HG02678 (cell line): ENCODE data around the gene B3GAT1.

ENCODE experiments used
- ATAC-seq: cut with Tn5 transposase; IDR thresholded peaks from one replicate; pipeline ENCODE4 v1.9.1; 2021; ENCODE audit warnings: mild to moderate bottlenecking, moderate library complexity; ENCODE audit not compliant: unreplicated experiment

The B3GAT1 gene

GRCh38 chr11:134442246-134442645, 30.2 kb upstream of the B3GAT1 start:
- no peak for ATAC-seq

- no peak for ATAC-seq
Measured at GRCh38 chr11:134441706-134442105, 29.7 kb upstream of the B3GAT1 start.

GRCh38 chr11:134441281-134441680, 29.2 kb upstream of the B3GAT1 start:
- no peak for ATAC-seq

GRCh38 chr11:134440851-134441250, 28.8 kb upstream of the B3GAT1 start:
- ATAC-seq = no peak

- ATAC-seq = no peak
Measured at GRCh38 chr11:134438542-134439537, 26.8 kb upstream of the B3GAT1 start.

- no peak for ATAC-seq
Measured at GRCh38 chr11:134437821-134438220, 25.8 kb upstream of the B3GAT1 start.

GRCh38 chr11:134436781-134437180, 24.7 kb upstream of the B3GAT1 start:
- ATAC-seq = no peak

- no peak for ATAC-seq
Measured at GRCh38 chr11:134433806-134434205, 21.8 kb upstream of the B3GAT1 start.

GRCh38 chr11:134433251-134433650, 21.2 kb upstream of the B3GAT1 start:
- no peak for ATAC-seq

GRCh38 chr11:134432776-134433175, 20.7 kb upstream of the B3GAT1 start:
- no peak for ATAC-seq

GRCh38 chr11:134429106-134429505, 17.1 kb upstream of the B3GAT1 start:
- no peak for ATAC-seq

GRCh38 chr11:134425816-134426536, 13.9 kb upstream of the B3GAT1 start:
- no peak for ATAC-seq

GRCh38 chr11:134425413-134425812, 13.4 kb upstream of the B3GAT1 start:
- no peak for ATAC-seq

GRCh38 chr11:134423106-134423505, 11.1 kb upstream of the B3GAT1 start:
- ATAC-seq = no peak

- no peak for ATAC-seq
Measured at GRCh38 chr11:134417871-134418840, 6.1 kb upstream of the B3GAT1 start.

- no peak for ATAC-seq
Measured at GRCh38 chr11:134416726-134417125, 4.7 kb upstream of the B3GAT1 start.

GRCh38 chr11:134414766-134415765, 3.0 kb upstream of the B3GAT1 start:
- ATAC-seq = no peak

- ATAC-seq = no peak
Measured at GRCh38 chr11:134413826-134414731, 2.0 kb upstream of the B3GAT1 start.
